ENCODE measurements around the gene SHQ1.
"Not testable (repeated sequence)": the region's sequence is repeated elsewhere in the genome, so short reads cannot be mapped to it uniquely, and the experiment has no call there.

Gene SHQ1

DNA sequence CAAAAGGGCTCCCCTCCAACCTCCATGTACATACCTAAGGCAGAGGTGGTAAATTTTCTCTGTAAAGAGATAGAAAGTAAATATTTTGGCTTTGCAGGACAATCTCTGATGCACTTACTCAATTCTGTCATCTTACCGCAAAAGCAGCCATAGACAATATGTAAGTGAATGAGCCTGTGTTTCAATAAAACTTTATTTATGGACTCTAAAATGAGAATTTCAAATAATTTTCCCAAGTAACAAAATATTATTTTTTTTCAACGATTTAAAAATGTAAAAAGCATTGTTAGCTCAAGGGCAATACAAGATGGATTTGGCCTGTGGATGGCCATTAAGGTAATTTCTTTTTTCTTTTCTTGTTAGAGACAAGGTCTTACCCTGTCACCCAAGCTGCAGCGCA lies 44.7 kb downstream of the SHQ1 start:
- DNase-seq (ENCODE audit: extremely low read depth in 1 of 2, low read depth in 1 of 2) = no peak

DNA sequence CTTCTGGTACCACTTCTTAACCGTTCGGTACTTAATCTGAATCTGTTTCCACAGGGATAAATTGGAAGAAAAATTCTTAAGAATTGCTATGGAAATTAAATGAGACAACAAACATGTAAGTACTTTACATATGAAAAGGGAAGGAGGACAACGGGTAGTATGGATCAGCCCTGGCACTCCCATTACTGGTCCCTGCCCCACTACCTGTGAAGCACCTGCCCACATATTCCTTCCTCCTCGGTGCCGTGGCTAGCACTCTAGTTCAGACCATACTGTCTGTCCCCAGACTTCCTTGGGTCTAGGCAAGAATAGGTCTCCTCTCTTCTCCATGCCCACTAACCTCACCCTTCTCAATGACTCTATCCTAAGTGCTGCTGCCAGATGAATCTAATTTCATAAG lies 46.2 kb downstream of the SHQ1 start:
- no peak for DNase-seq (ENCODE audit: extremely low read depth in 1 of 2, low read depth in 1 of 2)

DNA sequence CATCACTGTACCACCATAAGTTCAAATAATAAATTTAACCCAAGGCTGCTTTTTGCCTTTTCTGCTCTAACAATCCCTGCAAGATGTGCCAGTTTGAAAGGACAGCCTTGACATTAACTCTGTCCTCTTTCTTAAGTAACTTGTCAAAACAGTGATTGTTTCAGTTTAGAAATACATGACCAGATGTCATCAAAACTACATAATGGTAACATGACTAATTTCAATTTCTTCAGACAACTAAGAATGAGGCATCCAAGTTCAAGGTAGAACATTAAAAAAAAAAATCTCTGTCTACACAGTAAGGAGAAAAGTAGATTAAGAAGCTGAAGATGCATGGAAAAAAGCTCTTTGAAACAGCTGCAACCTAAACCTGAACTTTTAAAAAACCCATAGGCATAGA lies 47.4 kb downstream of the SHQ1 start:
- no peak for DNase-seq (ENCODE audit: extremely low read depth in 1 of 2, low read depth in 1 of 2)

DNA sequence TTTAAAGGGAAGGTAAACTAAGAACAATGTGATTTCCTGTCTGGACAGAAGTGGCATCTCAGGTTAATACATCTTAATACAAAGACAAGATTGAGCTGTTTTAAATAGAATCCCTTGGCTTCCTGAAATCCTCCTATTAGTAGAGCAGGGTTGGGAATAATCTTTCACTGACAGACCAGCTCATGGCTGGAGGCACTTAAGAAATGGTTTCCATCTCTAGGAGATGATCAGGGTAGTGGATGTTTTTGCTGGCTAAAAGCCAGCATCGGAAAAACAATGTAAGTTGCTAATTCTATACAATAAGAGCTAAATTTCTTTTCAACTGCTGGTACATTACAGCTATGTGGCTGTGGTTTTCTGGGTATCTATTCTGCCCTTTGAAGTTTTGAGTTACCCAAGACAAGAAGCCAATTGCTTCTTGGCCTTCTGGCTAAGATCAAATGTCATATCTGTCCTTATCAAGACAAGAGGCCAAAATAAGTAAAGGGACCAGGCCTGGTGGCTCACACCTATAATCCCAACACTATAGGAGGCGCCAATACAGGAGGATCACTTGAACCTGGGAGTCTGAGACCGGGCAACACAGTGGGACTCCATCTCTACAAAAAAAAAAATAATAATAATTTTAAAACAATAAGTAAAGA lies 49.6 kb downstream of the SHQ1 start:
- DNase-seq (ENCODE audit: extremely low read depth in 1 of 2, low read depth in 1 of 2) = no peak

DNA sequence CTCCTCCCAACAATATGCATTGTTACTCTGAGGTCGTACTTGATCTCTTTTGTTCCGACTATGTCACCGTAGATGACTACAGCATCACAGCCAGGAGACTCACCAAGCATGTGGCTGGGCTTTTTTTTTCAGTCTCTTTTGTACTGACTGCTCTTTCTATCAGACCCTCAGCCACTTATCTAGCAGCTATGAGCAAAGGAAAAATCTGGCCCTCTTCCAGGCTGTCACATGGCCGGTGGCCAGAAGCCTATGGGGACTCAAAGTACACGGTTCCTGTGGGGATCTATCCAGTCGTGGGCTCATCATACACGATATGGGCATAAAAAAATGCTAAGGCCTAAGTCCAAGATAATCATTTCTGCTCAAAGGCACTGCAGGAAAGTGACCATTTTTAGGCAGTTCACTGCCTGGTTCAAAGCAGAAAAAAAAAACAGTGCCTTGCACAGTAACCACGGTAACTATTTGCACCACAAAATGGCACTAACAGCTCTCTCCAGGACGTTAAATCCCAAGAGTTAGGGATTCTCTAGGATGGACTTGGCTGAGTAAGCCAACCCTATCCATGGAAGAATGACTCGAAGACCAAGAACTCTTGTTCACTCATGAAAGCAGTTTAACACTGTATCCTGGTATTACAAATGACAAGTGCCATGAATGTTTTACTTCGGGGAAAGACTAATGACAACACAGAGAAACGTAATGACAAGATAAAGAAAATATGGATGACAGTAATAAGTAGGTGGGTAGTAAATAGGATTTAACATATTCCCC lies 50.3 kb downstream of the SHQ1 start:
- DNase-seq (ENCODE audit: extremely low read depth in 1 of 2, low read depth in 1 of 2) = no peak

DNA sequence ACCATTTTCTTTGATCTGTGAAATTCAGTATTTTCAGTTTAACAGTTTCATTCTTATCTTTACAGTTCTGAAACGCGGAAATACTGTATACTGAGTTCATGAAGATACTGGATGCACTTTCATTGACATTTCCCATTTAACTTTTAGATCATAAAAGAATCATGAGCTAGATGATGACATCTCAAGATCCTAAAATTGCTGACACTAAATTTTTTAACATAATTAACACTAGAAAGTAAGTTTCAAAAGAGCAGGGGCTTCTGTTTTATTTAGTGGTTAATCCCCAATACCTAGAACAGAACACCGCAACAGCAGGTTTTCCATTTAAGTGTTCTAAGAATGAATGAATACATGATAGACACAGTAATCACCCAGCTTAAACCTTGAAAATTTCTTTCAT lies 54.2 kb downstream of the SHQ1 start:
- DNase-seq (ENCODE audit: extremely low read depth in 1 of 2, low read depth in 1 of 2) = no peak

DNA sequence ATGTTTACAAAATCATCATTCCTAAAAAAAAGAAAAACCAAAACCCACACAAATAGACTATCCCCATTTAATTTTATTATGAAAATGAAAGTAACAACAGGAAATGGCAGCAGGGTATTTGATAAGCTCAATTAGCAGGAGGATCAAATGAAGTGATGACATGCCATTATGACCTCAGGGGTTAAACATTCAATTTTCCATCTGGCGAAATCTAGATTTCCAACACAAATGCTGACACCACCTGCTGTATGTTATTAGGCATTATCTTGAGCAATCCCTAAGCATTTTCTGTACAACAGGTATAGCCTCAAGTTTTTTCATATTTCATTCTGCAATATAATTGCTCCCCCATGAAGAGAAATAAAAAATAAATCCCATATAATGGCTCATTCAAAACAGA lies 57.1 kb downstream of the SHQ1 start:
- no peak for DNase-seq (ENCODE audit: extremely low read depth in 1 of 2, low read depth in 1 of 2)

DNA sequence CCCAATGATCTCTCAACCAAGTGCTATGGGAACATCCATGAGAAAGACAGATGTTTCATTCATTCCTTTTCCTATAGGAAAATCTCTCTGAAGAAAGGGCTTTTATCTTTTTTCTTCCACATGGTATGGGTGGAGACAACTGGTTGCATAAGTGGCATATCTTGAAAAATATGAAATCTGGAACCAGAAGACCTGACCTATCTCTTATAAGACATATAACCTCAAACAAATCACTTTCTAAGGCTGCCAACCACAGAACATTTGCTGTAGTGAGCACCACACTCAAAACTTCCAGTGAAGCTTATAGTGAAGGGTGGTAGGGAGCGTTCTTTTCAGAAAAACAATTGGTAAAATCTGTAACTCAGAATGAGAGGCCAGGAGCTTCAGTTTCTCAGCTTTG lies 58.5 kb downstream of the SHQ1 start:
- DNase-seq (ENCODE audit: extremely low read depth in 1 of 2, low read depth in 1 of 2) = no peak

DNA sequence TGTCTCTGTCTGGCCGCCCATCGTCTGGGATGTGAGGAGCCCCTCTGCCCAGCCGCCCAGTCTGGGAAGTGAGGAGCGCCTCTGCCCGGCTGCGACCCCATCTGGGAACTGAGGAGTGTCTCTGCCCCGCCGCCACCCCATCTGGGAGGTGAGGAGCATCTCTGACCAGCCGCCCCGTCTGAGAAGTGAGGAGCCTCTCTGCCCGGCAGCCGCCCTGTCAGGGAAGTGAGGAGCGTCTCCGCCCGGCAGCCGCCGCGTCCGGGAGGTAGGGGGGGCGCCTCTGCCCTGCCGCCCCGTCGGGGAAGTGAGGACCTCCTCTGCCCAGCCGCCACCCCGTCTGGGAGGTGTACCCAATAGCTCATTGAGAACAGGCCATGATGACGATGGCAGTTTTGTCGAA lies 60.0 kb downstream of the SHQ1 start:
- not testable (repeated sequence) for DNase-seq (ENCODE audit: extremely low read depth in 1 of 2, low read depth in 1 of 2)

DNA sequence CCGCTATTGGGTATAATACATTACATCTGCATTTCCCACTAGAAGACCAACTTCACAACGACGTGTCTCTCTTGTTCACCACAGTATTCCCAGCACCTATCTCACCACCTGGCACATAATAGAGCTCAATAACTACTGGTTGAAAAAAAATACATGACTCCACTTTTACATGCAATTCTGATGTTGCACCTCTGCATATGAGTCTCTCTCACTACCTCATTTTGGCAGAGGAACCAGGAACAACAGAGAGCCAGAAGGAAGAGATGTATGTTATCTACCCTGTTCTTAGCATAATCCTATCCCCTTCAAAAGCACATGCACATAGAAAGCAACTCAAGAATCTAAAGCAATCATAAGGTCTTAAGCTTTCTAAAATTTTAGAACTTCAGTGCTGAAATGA lies 61.6 kb downstream of the SHQ1 start:
- no peak for DNase-seq (ENCODE audit: extremely low read depth in 1 of 2, low read depth in 1 of 2)

DNA sequence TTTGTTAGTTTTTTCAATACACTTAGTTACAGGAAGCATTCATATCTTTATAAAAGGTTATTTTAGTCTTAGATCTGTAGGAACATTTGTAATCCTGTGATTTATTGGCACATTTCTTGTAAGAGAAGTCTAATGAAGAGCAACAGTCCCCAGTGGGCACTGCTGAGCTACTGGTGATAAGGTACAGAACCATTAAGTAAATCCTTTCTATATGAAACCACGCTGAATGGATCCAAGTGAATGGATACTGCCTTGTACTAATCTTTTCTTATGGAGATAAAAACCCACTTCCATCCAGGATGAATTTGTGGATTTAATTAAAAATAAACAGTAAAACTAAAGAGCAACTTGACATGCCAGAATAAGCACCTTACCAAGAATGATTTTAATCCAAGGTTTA lies 64.0 kb downstream of the SHQ1 start:
- no peak for DNase-seq (ENCODE audit: extremely low read depth in 1 of 2, low read depth in 1 of 2)

DNA sequence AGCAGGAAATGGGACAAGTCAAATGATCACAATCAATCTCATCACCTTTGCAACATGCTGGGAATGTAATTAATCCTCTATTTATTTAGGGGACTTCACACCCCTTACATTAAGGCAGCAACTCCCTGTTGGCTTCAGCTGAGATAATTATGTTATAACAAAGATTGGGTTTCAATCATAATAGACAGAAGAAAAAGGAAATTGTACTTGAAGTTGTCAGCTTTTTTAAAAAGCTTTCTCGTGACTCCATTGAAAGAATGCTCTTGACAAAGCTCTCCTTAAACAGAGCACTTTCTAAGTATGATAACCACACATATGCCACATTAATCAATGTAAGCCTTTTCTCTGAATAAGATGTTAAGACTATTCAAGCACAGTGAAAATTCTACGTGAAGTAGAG lies 65.7 kb downstream of the SHQ1 start:
- DNase-seq (ENCODE audit: extremely low read depth in 1 of 2, low read depth in 1 of 2) = no peak

DNA sequence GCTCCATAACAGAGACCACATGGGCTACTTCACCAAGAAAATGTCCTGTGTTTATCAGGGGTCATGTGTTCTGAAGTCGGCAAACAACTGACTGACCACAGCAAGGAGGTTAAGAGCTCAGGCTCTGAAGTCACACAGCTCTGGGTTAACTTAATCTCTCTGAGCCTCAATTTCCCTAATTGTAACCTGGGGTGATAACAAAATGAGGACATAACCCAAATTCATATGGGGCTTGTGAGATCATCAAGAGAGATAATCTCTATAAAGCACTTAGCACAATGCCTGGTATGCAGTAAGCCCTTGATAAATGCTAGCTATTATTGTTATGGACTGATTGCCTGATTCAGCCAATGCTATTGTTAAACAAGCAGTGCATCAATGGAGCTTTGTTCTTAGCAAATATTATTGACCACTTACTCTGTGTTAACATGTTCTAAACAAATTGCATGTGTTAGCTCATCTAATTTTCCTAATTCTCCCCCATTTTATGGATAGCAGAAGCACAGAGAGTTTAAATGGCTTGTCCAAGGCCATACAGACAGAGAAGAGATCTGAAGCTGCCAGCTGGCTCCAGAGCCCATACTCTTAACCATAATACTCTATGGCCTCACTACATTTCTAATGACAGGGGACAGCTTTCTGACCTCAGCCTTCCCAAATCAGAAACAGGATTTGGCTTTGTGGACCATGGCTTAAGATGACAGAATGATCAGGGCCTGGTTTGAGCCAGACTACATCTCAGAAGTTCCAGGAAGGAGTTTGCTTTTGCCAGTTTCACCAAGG lies 78.3 kb downstream of the SHQ1 start:
- no peak for DNase-seq (ENCODE audit: extremely low read depth in 1 of 2, low read depth in 1 of 2)

DNA sequence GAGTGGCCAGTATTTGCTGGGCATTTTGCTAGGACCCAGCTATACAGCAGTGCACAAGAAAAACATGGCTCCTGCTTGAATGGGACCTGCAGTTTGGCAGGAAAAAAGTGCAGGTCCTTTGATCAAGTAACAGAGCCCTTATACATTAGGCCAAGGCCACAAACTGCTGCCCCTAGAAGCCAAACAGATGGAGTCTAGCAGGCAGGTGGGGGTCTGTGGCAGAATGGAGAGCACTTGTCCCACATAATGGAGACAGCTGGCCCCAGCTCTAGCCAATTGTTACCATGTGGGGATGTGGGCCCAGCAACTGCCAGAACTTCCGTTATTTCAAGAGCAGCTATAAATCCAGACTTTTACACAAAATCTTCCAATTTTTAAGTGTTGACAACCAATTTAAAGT lies 79.3 kb downstream of the SHQ1 start:
- no peak for DNase-seq (ENCODE audit: extremely low read depth in 1 of 2, low read depth in 1 of 2)

DNA sequence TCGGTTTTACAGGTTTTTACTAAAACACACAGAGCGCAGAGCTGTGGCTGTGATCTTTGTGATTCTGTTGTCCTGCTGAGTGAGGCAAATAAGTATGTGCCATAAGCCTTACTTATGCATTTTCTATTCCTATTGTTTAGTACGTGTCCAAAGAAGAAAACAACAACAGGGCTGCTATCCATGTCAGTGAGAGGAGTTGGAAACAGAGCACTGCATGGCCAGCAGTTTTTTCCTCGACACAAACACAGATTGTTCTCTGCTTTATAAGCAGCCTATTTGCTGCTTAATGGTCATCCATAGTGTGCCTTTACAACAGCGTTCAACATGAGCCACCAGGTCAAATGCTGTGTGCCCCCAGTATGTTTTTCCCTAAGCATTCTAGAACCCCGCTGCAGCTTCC lies 79.8 kb downstream of the SHQ1 start:
- DNase-seq (ENCODE audit: extremely low read depth in 1 of 2, low read depth in 1 of 2) = no peak

DNA sequence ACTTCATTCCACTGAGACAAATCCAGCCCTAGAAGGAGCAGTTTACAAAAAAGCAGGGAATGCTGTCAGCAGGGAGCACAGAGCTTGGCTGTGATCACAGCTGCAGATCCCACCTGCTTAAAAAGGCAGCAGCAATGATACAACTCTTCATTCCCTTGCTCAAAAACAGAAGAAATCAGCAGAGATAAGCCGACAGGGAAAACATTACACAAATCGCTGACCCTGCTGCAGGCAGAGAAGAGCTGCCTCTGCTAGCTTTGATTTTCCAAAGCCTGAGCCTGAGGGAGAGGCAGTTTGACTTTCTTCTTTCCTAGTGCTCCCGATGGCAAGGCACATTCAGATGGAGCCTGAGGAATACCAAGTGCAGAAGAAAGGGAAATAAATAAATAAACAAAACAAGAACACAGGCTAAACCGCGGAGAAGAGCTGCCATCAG lies 80.2 kb downstream of the SHQ1 start:
- DNase-seq (ENCODE audit: extremely low read depth in 1 of 2, low read depth in 1 of 2) = no peak

DNA sequence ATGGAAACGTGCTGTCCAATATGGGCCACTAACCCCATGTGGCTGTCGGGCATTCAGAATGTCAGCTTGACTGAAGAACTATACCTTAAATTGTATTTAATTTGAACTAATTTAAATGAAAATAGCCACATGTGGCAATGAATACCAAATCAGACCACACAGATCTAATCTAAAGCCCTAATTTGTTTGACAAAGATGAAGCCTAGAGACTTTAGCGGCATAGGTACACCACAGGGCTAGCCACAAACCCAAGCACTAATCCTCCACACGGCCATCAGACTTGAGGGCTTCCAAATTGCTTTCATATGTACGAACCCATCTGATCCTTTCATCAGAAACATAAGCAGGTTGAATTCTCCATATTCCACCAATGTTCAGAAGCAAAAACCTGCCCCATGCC lies 81.4 kb downstream of the SHQ1 start:
- no peak for DNase-seq (ENCODE audit: extremely low read depth in 1 of 2, low read depth in 1 of 2)

DNA sequence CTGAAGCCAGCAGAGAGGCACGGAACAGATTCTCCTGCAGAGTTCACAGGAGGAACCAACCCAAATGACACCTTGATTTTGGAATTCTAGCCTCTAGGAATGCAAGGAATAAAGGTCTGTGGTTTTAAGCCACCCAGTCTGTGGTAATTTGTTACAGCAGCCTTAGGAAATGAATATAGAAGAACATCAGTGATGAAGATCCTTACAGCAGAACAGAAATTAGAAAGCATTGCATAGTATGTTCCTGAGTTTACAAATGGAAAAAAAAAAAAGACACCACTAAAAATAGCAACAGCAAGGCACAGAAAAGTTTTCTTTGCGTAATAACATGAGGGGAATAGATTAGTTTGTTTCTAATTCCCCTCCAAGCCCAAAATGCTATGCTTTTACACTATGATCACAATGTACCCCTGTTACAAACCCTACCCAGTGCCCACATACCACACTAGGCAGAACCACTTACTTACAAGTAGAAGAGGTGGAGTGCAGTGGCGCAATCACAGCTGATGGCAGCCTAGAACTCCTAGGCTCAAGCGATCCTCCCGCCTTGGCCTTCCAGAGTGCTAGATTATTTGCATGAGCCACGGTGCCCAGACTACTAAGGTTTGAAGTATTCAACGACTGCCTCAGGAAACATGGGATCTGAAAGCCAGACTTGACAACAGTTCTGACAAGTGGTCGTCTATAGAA lies 84.3 kb downstream of the SHQ1 start:
- DNase-seq (ENCODE audit: extremely low read depth in 1 of 2, low read depth in 1 of 2) = no peak

DNA sequence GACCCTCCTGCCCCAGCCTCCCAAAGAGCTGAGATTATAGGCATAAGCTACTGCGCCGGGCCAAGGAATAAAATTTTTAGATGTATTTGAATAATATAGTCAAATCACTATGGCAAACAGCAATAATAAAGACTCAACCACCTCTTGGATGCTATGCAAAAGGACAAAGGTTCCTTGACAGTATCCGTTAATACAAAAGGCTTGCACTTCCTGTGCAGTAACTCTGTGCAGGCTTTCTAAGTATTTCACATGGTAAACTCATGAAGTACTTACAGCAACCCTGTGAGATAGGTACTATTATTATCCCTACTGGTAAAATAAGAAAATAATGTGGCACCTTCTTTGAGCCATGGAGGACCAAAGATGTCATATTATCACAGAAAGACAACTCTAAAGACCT lies 86.8 kb downstream of the SHQ1 start:
- no peak for DNase-seq (ENCODE audit: extremely low read depth in 1 of 2, low read depth in 1 of 2)

DNA sequence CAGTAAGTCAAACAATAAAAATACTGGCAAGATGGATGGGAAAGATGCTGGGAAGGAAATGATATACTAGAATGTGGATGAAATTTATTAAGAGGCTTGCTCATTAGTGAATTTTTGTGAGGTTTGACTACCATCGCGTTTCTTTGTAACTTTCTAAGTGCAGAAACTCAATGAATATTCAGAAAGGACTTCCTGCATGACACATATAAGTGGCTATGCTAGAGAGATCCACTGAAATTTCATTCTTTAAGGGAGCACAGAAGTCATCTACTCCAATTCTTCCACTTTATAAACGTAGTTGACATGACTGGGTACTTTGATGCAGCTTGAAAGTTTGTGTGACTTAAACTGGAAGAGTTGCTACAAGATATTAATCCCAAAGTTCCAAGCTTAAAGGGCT lies 88.0 kb downstream of the SHQ1 start:
- no peak for DNase-seq (ENCODE audit: extremely low read depth in 1 of 2, low read depth in 1 of 2)

DNA sequence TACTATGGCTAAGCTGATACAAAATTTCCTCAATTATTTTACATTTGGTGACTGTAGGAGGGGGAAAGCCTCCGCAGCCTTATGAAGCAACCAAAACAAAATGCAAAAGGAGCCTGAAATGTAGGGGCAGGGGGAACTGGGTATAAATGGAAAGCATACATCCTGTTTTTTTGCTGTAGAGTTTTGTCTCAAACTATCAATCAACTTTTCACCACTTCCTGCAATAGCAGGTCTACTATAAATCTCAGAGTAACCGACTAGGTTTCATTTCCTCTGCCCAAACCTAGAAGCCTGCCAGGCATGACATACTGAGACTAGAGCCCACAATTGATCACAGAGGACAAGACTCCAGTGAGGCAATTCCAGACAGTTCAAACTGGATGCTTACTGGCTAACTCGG lies 91.3 kb downstream of the SHQ1 start:
- DNase-seq (ENCODE audit: extremely low read depth in 1 of 2, low read depth in 1 of 2) = peak in 1 of 2 donors; percentile 12
